ENCODE data around the gene CARS2. TPM values are rescaled to one million over a fixed set of nuclear protein-coding genes. Genes with fewer than 3 reads are reported as not detected.

Gene CARS2
- total and polyA plus RNA-seq, 4 donors: 61.9 to 102 (median 75.0) TPM

GRCh38 chr13:110625771-110626321, 80.1 kb downstream of the CARS2 start:
- peaks cover 3 to 39% (median 21%) of the 10 kb centered on the region in 4 donors for H3K36me3 ChIP-seq (ENCODE audit: control insufficient read depth in 4 of 4, insufficient read depth in 4 of 4, low read length in 4 of 4)
- H3K4me1 ChIP-seq (ENCODE audit: control insufficient read depth in 5 of 5, insufficient read depth in 5 of 5, low read length in 5 of 5): no peaks in the 10 kb centered on the region
- DNase-seq (no peak), ATAC-seq (ENCODE audit: insufficient read depth, low FRiP score) (no peak)
- no peak for TF ChIP-seq CTCF (IDR thresholded peaks at IDR 0.05; ENCODE audit: control extremely low read depth, extremely low read depth)
- WGBS, 2 donors: 80 to 84% methylated on average over 18 to 19 of the region's 19 CpGs
- no peak overlapping the region for H3K4me3 ChIP-seq
- no peak overlapping the region for H3K27ac ChIP-seq (ENCODE audit: low read depth in 1 of 2, low read length in 1 of 2)
- no peaks in the 10 kb centered on the region for H3K27me3 ChIP-seq (ENCODE audit: control insufficient read depth in 3 of 3, insufficient read depth in 3 of 3, low read length in 2 of 3)
- H3K9ac ChIP-seq (ENCODE audit: insufficient read depth in 1 of 2, low read length in 2 of 2): no peak overlapping the region
- H3K9me3 ChIP-seq (ENCODE audit: control insufficient read depth in 4 of 4, insufficient read depth in 3 of 4, low read length in 3 of 4): no peaks in the 10 kb centered on the region

- H3K4me1 ChIP-seq (ENCODE audit: control insufficient read depth in 5 of 5, insufficient read depth in 5 of 5, low read length in 5 of 5): no peaks in the 10 kb centered on the region
- DNase-seq: no peak
These were observed 80.9 kb downstream of the CARS2 start for GRCh38 chr13:110624766-110625756.

GRCh38 chr13:110620596-110620995, 85.3 kb downstream of the CARS2 start:
- H3K36me3 ChIP-seq (ENCODE audit: control insufficient read depth in 4 of 4, insufficient read depth in 4 of 4, low read length in 4 of 4): peaks cover 3 to 18% (median 14%) of the 10 kb centered on the region in 4 donors
- DNase-seq (no peak), ATAC-seq (ENCODE audit: insufficient read depth, low FRiP score) (no peak)
- no peaks in the 10 kb centered on the region for H3K27me3 ChIP-seq (ENCODE audit: control insufficient read depth in 3 of 3, insufficient read depth in 3 of 3, low read length in 2 of 3)
- no peak for TF ChIP-seq CTCF (IDR thresholded peaks at IDR 0.05; ENCODE audit: control extremely low read depth, extremely low read depth)
- no peaks in the 10 kb centered on the region for H3K9me3 ChIP-seq (ENCODE audit: control insufficient read depth in 4 of 4, insufficient read depth in 3 of 4, low read length in 3 of 4)
- peaks cover 5 to 19% (median 8%) of the 10 kb centered on the region in 5 donors for H3K4me1 ChIP-seq (ENCODE audit: control insufficient read depth in 5 of 5, insufficient read depth in 5 of 5, low read length in 5 of 5)
- 63 to 78% methylated on average over 2 of the region's 2 CpGs for whole genome bisulfite sequencing, 2 donors
- no peak overlapping the region for H3K4me3 ChIP-seq
- no peak overlapping the region for H3K9ac ChIP-seq (ENCODE audit: insufficient read depth in 1 of 2, low read length in 2 of 2)
- no peak overlapping the region for H3K27ac ChIP-seq (ENCODE audit: low read depth in 1 of 2, low read length in 1 of 2)

More at GRCh38 chr13:110624766-110625756, 80.9 kb downstream of the CARS2 start:
- no peak overlapping the region for H3K27ac ChIP-seq (ENCODE audit: low read depth in 1 of 2, low read length in 1 of 2)
- no peak for ATAC-seq (ENCODE audit: insufficient read depth, low FRiP score)
- H3K9me3 ChIP-seq (ENCODE audit: control insufficient read depth in 4 of 4, insufficient read depth in 3 of 4, low read length in 3 of 4): no peaks in the 10 kb centered on the region
- no peak for TF ChIP-seq CTCF (IDR thresholded peaks at IDR 0.05; ENCODE audit: control extremely low read depth, extremely low read depth)
- H3K36me3 ChIP-seq (ENCODE audit: control insufficient read depth in 4 of 4, insufficient read depth in 4 of 4, low read length in 4 of 4): peaks cover 3 to 39% (median 21%) of the 10 kb centered on the region in 4 donors
- H3K27me3 ChIP-seq (ENCODE audit: control insufficient read depth in 3 of 3, insufficient read depth in 3 of 3, low read length in 2 of 3): no peaks in the 10 kb centered on the region
- H3K4me3 ChIP-seq: no peak overlapping the region
- H3K9ac ChIP-seq (ENCODE audit: insufficient read depth in 1 of 2, low read length in 2 of 2): no peak overlapping the region
- 88 to 89% methylated on average over 41 of the region's 41 CpGs for WGBS, 2 donors

Measured in lung (tissue), 12 donors.